Liver (tissue), 9 donors: ENCODE results near the gene RHOG. TPM values are rescaled to one million over a fixed set of nuclear protein-coding genes. Genes with fewer than 3 reads are reported as not detected.

Experiments
- DNase-seq: peaks from one replicate; pipeline ENCODE4 v3.0.0-alpha.2; 2017; ENCODE audit warnings: low spot score
- H3K27ac ChIP-seq, 2 donors: one replicate each; pipeline ENCODE4 v1.7.0; 2013; ENCODE audit warnings: inconsistent platforms in 2 of 2, low read length in 2 of 2, control low read depth in 1 of 2, low read depth in 1 of 2, mild to moderate bottlenecking in 1 of 2
- H3K27me3 ChIP-seq, 4 donors: one replicate each; pipeline versions ENCODE4 v1.6.1 to v1.7.0; 2013; ENCODE audit warnings: low read length in 3 of 4, inconsistent platforms in 1 of 4, mild to moderate bottlenecking in 1 of 4, moderate library complexity in 1 of 4; ENCODE audit not compliant: control insufficient read depth in 4 of 4, insufficient read depth in 4 of 4
- H3K36me3 ChIP-seq, 4 donors: one replicate each; pipeline versions ENCODE4 v1.6.1 to v1.7.0; 2013; ENCODE audit warnings: low read length in 3 of 4, mild to moderate bottlenecking in 3 of 4, low read depth in 1 of 4, moderate library complexity in 1 of 4; ENCODE audit not compliant: control insufficient read depth in 4 of 4, insufficient read depth in 3 of 4
- H3K4me1 ChIP-seq, 4 donors: one replicate each; pipeline versions ENCODE4 v1.6.1 to v1.7.0; 2013; ENCODE audit warnings: low read length in 3 of 4, mild to moderate bottlenecking in 3 of 4, moderate library complexity in 1 of 4; ENCODE audit not compliant: control insufficient read depth in 4 of 4, insufficient read depth in 4 of 4
- H3K4me3 ChIP-seq, 3 donors: one replicate each; pipeline versions ENCODE4 v1.6.1 to v1.7.0; 2013; ENCODE audit warnings: low read length in 3 of 3, control low read depth in 1 of 3, low read depth in 1 of 3, mild to moderate bottlenecking in 1 of 3
- H3K9ac ChIP-seq, 2 donors: one replicate each; pipeline ENCODE4 v1.7.0; 2013; ENCODE audit warnings: low read length in 2 of 2, mild to moderate bottlenecking in 2 of 2, moderate library complexity in 2 of 2, control low read depth in 1 of 2, low read depth in 1 of 2
- H3K9me3 ChIP-seq, 4 donors: one replicate each; pipeline versions ENCODE4 v1.6.1 to v1.7.0; 2013; ENCODE audit warnings: low read length in 3 of 4; ENCODE audit not compliant: control insufficient read depth in 4 of 4
- ATF3 ChIP-seq: IDR thresholded peaks from 2 replicates; pipeline ENCODE4 v1.6.1; 2016; ENCODE audit warnings: antibody characterized with exemption
- EGR1 ChIP-seq, 2 donors: IDR thresholded peaks; 2 replicates each; pipeline ENCODE4 v1.6.1; 2016 to 2018; ENCODE audit warnings: antibody characterized with exemption in 2 of 2, low read depth in 2 of 2
- FOXA1 ChIP-seq: IDR thresholded peaks from 2 replicates; pipeline ENCODE4 v1.6.1; 2016; ENCODE audit warnings: antibody characterized with exemption
- FOXA2 ChIP-seq: IDR thresholded peaks from 2 replicates; pipeline ENCODE4 v1.6.1; 2016; ENCODE audit warnings: antibody characterized with exemption
- GABPA ChIP-seq, 2 donors: IDR thresholded peaks in 1 of 2; conservative IDR thresholded peaks in 1 of 2; 2 replicates each; pipeline ENCODE4 v1.6.1; 2016; ENCODE audit warnings: antibody characterized with exemption in 2 of 2, mild to moderate bottlenecking in 1 of 2, moderate library complexity in 1 of 2
- HNF4A ChIP-seq, 2 donors: conservative IDR thresholded peaks; 2 replicates each; pipeline ENCODE4 v1.6.1; 2016; ENCODE audit warnings: antibody characterized with exemption in 2 of 2, mild to moderate bottlenecking in 2 of 2
- HNF4G ChIP-seq: IDR thresholded peaks from 2 replicates; pipeline ENCODE4 v1.6.1; 2016; ENCODE audit warnings: antibody characterized with exemption
- JUND ChIP-seq, 2 donors: IDR thresholded peaks; 2 replicates each; pipeline ENCODE4 v1.6.1; 2016; ENCODE audit warnings: antibody characterized with exemption in 2 of 2
- MAX ChIP-seq: IDR thresholded peaks from 2 replicates; pipeline ENCODE4 v1.6.1; 2016; ENCODE audit warnings: antibody characterized with exemption
- NR2F2 ChIP-seq: IDR thresholded peaks from 2 replicates; pipeline ENCODE4 v1.6.1; 2016; ENCODE audit warnings: antibody characterized with exemption
- RAD21 ChIP-seq, 2 donors: IDR thresholded peaks; 2 replicates each; pipeline ENCODE4 v1.6.1; 2016; ENCODE audit warnings: antibody characterized with exemption in 2 of 2, mild to moderate bottlenecking in 2 of 2
- REST ChIP-seq: IDR thresholded peaks from 2 replicates; pipeline ENCODE4 v1.6.1; 2016; ENCODE audit warnings: antibody characterized with exemption, mild to moderate bottlenecking
- RXRA ChIP-seq, 2 donors: IDR thresholded peaks; 2 replicates each; pipeline ENCODE4 v1.6.1; 2017 to 2018; ENCODE audit warnings: antibody characterized with exemption in 2 of 2, mild to moderate bottlenecking in 1 of 2
- SP1 ChIP-seq: IDR thresholded peaks from 2 replicates; pipeline ENCODE4 v1.6.1; 2018; ENCODE audit warnings: antibody characterized with exemption, mild to moderate bottlenecking
- TAF1 ChIP-seq: conservative IDR thresholded peaks from 2 replicates; pipeline ENCODE4 v1.6.1; 2016; ENCODE audit warnings: antibody characterized with exemption, mild to moderate bottlenecking
- YY1 ChIP-seq: IDR thresholded peaks from 2 replicates; pipeline ENCODE4 v1.6.1; 2016; ENCODE audit warnings: antibody characterized with exemption, mild to moderate bottlenecking
- WGBS: extraction: QIAGEN DNeasy Blood & Tissue Kit; methylation state at CpG from one replicate; pipeline ENCODE4 v1.1.7; 2013; 5-methylcytosine and 5-hydroxymethylcytosine counted together
- polyA plus RNA-seq, 2 donors: library from polyadenylated mRNA; stranded (reverse) in 1 of 2; unstranded in 1 of 2; fragments of 200-250 nt in 1 of 2; fragments of >200 nt in 1 of 2; fragmentation: Nextera tagmentation in 1 of 2; extraction: Ambion mirVana in 1 of 2; gene quantifications; one replicate each; pipeline versions ENCODE4 v1.2.1 to v1.2.3, GENCODE V29; 2013 to 2015
- total RNA-seq, 2 donors: library from RNA; depleted of rRNA; stranded (reverse); fragments of >200 nt; gene quantifications; one replicate each; pipeline ENCODE4 v1.2.3, GENCODE V29; 2014
- TF ChIP-seq, protein P1 (sequence below): IDR thresholded peaks from 2 replicates; pipeline ENCODE4 v1.6.1; 2016; ENCODE audit warnings: antibody characterized with exemption
- TF ChIP-seq, protein P2 (sequence below): fragments of 150-350 bp; IDR thresholded peaks from 2 replicates; pipeline ENCODE4 v1.5.1; 2017; ENCODE audit warnings: improper control_type of control experiment, low read depth, low read length; ENCODE audit not compliant: missing input control
- donor health status: healthy.
- donor health status: healthy.
- donor health status: healthy.
- donor health status: healthy.
- donor health status: healthy.

The RHOG gene
- total and polyA plus RNA-seq, 4 donors = 7.4 to 32.9 (median 17.8) TPM

DNA sequence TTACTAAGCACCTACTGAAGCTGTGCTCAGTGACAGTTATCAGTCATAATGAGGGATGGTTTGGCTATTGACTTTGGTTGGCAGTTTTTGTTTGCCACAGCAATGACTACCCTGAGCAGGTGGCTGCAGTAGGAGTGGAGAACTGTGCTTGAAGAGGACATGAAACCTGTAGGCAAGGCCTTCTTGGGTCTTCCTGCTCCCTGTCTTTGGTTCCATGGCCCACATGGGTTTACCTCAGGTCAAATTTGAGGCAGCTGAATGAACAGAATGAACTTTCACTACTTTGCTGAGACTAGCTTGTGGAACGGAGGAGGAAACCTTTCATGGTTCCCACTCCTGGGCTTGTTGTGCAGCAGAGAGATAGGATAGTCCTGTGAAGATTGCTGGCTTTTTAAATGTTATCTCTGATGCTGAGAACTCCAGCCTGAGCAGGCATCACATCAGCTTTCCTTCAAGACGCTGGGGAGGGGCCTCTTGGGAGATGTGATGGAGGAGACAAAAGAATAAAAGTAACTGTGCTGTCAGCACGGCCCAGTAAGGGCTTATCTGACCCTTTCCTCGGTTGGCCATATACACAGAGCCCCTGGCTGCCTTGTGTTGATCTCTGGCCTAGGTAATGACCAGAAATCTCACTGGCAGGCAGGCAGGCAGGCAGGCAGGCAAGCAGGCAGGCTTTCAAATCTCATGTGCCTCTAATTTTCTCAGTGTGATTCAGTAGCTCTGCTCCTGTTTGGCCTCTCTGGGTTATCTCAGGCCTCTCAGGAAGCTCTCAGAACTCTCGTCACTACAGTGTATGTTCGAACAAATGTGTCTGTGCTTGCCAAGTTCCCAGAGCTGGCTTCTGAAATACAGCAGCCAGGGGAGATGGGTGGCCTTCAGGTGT, 26.7 kb upstream of the RHOG start:
- 30% methylated on average over 6 of the region's 6 CpGs for whole genome bisulfite sequencing
- Histone ChIP-seq H3K4me1 (peaks cover 16 to 47% (median 20%) of the 10 kb centered on the region in 4 donors), H3K27ac (peak overlapping the region; percentile 91 to 94), H3K36me3 (no peaks in the 10 kb centered on the region), H3K9me3 (no peaks in the 10 kb centered on the region), H3K27me3 (no peaks in the 10 kb centered on the region), H3K4me3 (no peak overlapping the region), H3K9ac (peak overlapping the region; percentile 50 to 63)
- TF ChIP-seq HNF4G (no peak), TAF1 (no peak), NR2F2 (peak; percentile 51), SP1 (peak; percentile 28), REST (peak; percentile 17), RXRA (IDR thresholded peaks at IDR 0.05) (peak; percentile 75 to 82), JUND (IDR thresholded peaks at IDR 0.05) (no peak), YY1 (peak; percentile 41), ATF3 (no peak), GABPA (IDR thresholded peaks at IDR 0.05 in 1 of 2, conservative IDR thresholded peaks at IDR 0.05 in 1 of 2) (no peak), HNF4A (conservative IDR thresholded peaks at IDR 0.05) (peak in 1 of 2 donors; percentile 27), FOXA1 (no peak), MAX (peak; percentile 27), RAD21 (IDR thresholded peaks at IDR 0.05) (peak in 1 of 2 donors; percentile 40), EGR1 (IDR thresholded peaks at IDR 0.05; ENCODE audit: low read depth in 2 of 2) (no peak), FOXA2 (no peak)
- TF ChIP-seq, protein P1, sequence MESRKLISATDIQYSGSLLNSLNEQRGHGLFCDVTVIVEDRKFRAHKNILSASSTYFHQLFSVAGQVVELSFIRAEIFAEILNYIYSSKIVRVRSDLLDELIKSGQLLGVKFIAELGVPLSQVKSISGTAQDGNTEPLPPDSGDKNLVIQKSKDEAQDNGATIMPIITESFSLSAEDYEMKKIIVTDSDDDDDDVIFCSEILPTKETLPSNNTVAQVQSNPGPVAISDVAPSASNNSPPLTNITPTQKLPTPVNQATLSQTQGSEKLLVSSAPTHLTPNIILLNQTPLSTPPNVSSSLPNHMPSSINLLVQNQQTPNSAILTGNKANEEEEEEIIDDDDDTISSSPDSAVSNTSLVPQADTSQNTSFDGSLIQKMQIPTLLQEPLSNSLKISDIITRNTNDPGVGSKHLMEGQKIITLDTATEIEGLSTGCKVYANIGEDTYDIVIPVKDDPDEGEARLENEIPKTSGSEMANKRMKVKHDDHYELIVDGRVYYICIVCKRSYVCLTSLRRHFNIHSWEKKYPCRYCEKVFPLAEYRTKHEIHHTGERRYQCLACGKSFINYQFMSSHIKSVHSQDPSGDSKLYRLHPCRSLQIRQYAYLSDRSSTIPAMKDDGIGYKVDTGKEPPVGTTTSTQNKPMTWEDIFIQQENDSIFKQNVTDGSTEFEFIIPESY = no peak
- TF ChIP-seq, protein P2, sequence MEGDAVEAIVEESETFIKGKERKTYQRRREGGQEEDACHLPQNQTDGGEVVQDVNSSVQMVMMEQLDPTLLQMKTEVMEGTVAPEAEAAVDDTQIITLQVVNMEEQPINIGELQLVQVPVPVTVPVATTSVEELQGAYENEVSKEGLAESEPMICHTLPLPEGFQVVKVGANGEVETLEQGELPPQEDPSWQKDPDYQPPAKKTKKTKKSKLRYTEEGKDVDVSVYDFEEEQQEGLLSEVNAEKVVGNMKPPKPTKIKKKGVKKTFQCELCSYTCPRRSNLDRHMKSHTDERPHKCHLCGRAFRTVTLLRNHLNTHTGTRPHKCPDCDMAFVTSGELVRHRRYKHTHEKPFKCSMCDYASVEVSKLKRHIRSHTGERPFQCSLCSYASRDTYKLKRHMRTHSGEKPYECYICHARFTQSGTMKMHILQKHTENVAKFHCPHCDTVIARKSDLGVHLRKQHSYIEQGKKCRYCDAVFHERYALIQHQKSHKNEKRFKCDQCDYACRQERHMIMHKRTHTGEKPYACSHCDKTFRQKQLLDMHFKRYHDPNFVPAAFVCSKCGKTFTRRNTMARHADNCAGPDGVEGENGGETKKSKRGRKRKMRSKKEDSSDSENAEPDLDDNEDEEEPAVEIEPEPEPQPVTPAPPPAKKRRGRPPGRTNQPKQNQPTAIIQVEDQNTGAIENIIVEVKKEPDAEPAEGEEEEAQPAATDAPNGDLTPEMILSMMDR = no peak
- peak; percentile 36 for DNase-seq
